WTC11 (cell line): ENCODE data around the gene ZEB2. TPM values are rescaled to one million over a fixed set of nuclear protein-coding genes. Genes with fewer than 3 reads are reported as not detected.

ENCODE experiments used
- ATAC-seq: fragments of 200-7000 bp; cut with Tn5 transposase; 2 replicates; pipeline ENCODE4 v1.10.0; 2021; ENCODE audit warnings: mild to moderate bottlenecking, moderate library complexity
- CTCF ChIA-PET: fragments of 300-600 bp; sonication (Branson Sonifier 250); formaldehyde crosslinking; loops from one replicate; lab custom pipeline; 2021; ENCODE audit warnings: antibody characterized with exemption; lab: Charles Lee
- POLR2A ChIA-PET: fragments of 350-600 bp; sonication (Branson Sonifier 250); formaldehyde crosslinking; loops from one replicate; lab custom pipeline; 2021; ENCODE audit warnings: antibody characterized with exemption; lab: Charles Lee
- DNase-seq: peaks from one replicate; pipeline ENCODE4 v3.0.0; 2021; ENCODE audit warnings: low spot score
- H3K27ac Mint-ChIP-seq: 2 replicates; pipeline ENCODE4 v1.8.0; 2021; ENCODE audit warnings: mixed read lengths
- H3K27me3 Mint-ChIP-seq: 2 replicates; pipeline ENCODE4 v1.8.0; 2021; ENCODE audit warnings: low read depth, mild to moderate bottlenecking, moderate library complexity, mixed read lengths
- H3K36me3 Mint-ChIP-seq: 2 replicates; pipeline ENCODE4 v1.8.0; 2021; ENCODE audit warnings: mixed read lengths
- H3K4me1 Mint-ChIP-seq: 2 replicates; pipeline ENCODE4 v1.8.0; 2022; ENCODE audit warnings: mixed read lengths
- H3K4me3 Mint-ChIP-seq: 2 replicates; pipeline ENCODE4 v1.8.0; 2021; ENCODE audit warnings: mild to moderate bottlenecking, moderate library complexity, mixed read lengths
- H3K9me3 Mint-ChIP-seq: 2 replicates; pipeline ENCODE4 v1.8.0; 2021; ENCODE audit warnings: mixed read lengths
- CBFB ChIP-seq: sonication (generic); formaldehyde crosslinking; IDR thresholded peaks from 2 replicates; pipeline ENCODE4 v1.8.1; 2022; ENCODE audit warnings: mild to moderate bottlenecking, low read depth, missing genetic modification reagents
- E2F4 ChIP-seq: sonication (generic); formaldehyde crosslinking; IDR thresholded peaks from 2 replicates; pipeline ENCODE4 v1.8.1; 2022; ENCODE audit warnings: low read depth, mild to moderate bottlenecking, moderate library complexity, missing genetic modification reagents, borderline replicate concordance
- FOXK1 ChIP-seq: sonication (generic); formaldehyde crosslinking; IDR thresholded peaks from 2 replicates; pipeline ENCODE4 v1.8.0; 2022; ENCODE audit warnings: mild to moderate bottlenecking, moderate library complexity, missing genetic modification reagents
- GRHL2 ChIP-seq: fragments of 250-450 bp; sonication (Bioruptor Pico); IDR thresholded peaks from 2 replicates; pipeline ENCODE4 v1.8.0; 2022; ENCODE audit warnings: mild to moderate bottlenecking, moderate library complexity; ENCODE audit not compliant: insufficient replicate concordance, severe bottlenecking
- HMGA2 ChIP-seq: fragments of 250-450 bp; sonication (Bioruptor Pico); IDR thresholded peaks from 2 replicates; pipeline ENCODE4 v1.4.0; 2021; ENCODE audit warnings: mild to moderate bottlenecking, moderate library complexity
- NFATC4 ChIP-seq: fragments of 250-450 bp; sonication (Bioruptor Pico); IDR thresholded peaks from 2 replicates; pipeline ENCODE4 v1.9.0; 2021; ENCODE audit warnings: mild to moderate bottlenecking
- NFE2L1 ChIP-seq: sonication (generic); formaldehyde crosslinking; IDR thresholded peaks from 2 replicates; pipeline ENCODE4 v1.8.1; 2023; ENCODE audit warnings: missing genetic modification reagents
- OVOL2 ChIP-seq: fragments of 250-450 bp; sonication (Bioruptor Pico); IDR thresholded peaks from 2 replicates; pipeline ENCODE4 v1.9.0; 2021; ENCODE audit warnings: mild to moderate bottlenecking, borderline replicate concordance
- PRRX2 ChIP-seq: fragments of 250-450 bp; sonication (Bioruptor Pico); IDR thresholded peaks from 2 replicates; pipeline ENCODE4 v1.8.0; 2021; ENCODE audit warnings: mild to moderate bottlenecking
- TCF7 ChIP-seq: sonication (generic); formaldehyde crosslinking; IDR thresholded peaks from 2 replicates; pipeline ENCODE4 v1.8.0; 2022; ENCODE audit warnings: mild to moderate bottlenecking, low read depth, missing genetic modification reagents, moderate library complexity
- USF2 ChIP-seq: sonication (generic); formaldehyde crosslinking; IDR thresholded peaks from 2 replicates; pipeline ENCODE4 v1.8.1; 2023; ENCODE audit warnings: mild to moderate bottlenecking, missing genetic modification reagents, moderate library complexity
- ZNF232 ChIP-seq: sonication (generic); formaldehyde crosslinking; IDR thresholded peaks from 2 replicates; pipeline ENCODE4 v1.8.0; 2022; ENCODE audit warnings: mild to moderate bottlenecking, missing genetic modification reagents
- ZNF263 ChIP-seq: sonication (generic); formaldehyde crosslinking; IDR thresholded peaks from 2 replicates; pipeline ENCODE4 v1.8.1; 2022; ENCODE audit warnings: low read depth, mild to moderate bottlenecking, moderate library complexity, missing genetic modification reagents
- ZNF512 ChIP-seq: sonication (generic); formaldehyde crosslinking; IDR thresholded peaks from 2 replicates; pipeline ENCODE4 v1.8.1; 2022; ENCODE audit warnings: missing genetic modification reagents, borderline replicate concordance
- total RNA-seq: library from RNA; stranded (reverse); gene quantifications from 3 replicates; pipeline ENCODE4 v1.2.3, GENCODE V29; 2021
- TF ChIP-seq, protein P1 (sequence below): sonication (generic); formaldehyde crosslinking; IDR thresholded peaks from 2 replicates; pipeline ENCODE4 v1.8.0; 2022; ENCODE audit warnings: mild to moderate bottlenecking, missing genetic modification reagents
- TF ChIP-seq, protein P2 (sequence below): sonication (generic); formaldehyde crosslinking; IDR thresholded peaks from 2 replicates; pipeline ENCODE4 v1.8.0; 2022; ENCODE audit warnings: mild to moderate bottlenecking, missing genetic modification reagents
- TF ChIP-seq, protein P3 (sequence below): fragments of 250-450 bp; sonication (Bioruptor Pico); conservative IDR thresholded peaks from 2 replicates; pipeline ENCODE4 v1.9.0; 2021; ENCODE audit warnings: mild to moderate bottlenecking
- TF ChIP-seq, protein P4 (sequence below): sonication (generic); formaldehyde crosslinking; IDR thresholded peaks from 2 replicates; pipeline ENCODE4 v1.8.1; 2023; ENCODE audit warnings: mild to moderate bottlenecking, missing genetic modification reagents

ZEB2 gene
- total RNA-seq, 1 experiment from 2014 or later, result 0.42 TPM

DNA sequence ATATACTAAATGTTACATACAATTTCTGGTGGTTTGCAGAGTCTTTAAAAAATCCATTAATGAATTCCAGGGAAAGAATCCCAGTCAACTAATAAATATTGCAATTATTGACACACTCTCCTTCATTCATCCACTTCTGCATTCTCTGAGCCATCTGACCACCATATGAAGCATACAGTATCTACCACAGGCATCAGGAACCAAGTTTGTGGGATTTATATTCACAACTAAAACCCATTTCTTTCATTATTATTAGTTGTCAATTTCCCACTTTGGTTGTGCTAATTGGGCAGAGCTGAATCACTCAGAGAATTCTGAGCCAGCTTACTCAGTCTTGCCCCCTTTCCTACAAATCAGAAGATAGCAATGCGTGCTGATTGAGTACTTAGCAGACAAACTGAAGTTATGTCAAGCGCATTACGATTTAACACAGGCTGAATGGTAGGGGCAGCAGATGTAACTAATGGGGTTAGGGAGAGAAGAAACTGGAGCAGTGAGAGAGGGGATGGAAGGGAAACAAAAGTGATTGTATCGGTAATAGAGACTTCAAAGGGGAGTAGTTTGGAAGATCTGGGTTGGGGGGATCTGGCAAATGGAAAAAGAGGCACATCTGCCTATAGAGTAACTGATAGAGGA is 52.3 kb downstream of the ZEB2 start:
- H3K9me3 Mint-ChIP-seq, result no peaks in the 10 kb centered on the region
- ATAC-seq (peak; percentile 26), DNase-seq (no peak)

DNA sequence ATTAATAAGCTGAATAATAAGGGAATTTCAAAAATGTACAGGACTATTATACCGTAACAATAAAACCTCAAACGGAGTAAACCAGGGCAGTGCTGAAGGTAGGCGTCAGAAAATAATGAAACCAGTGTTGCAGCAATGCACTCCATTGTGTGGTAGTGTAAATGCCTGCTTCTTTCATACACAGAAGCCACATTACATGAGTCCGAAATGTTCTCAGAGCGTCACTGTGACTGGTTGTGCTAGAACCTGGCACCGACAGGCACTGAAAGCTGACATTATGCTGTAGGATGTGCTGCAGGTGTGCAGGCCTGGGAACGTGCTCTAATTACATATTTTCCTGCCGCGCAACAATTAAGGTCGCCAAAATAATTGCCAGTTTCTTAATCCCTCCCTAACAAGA is 53.3 kb downstream of the ZEB2 start:
- no peak for DNase-seq
- TF ChIP-seq FOXK1 (CRISPR knock-in tag) (no peak), NFATC4 (CRISPR knock-in tag) (no peak), ZNF232 (CRISPR knock-in tag) (no peak), CBFB (CRISPR knock-in tag) (no peak), GRHL2 (CRISPR knock-in tag) (no peak), HMGA2 (CRISPR knock-in tag) (no peak), E2F4 (CRISPR knock-in tag) (no peak), ZNF263 (CRISPR knock-in tag) (no peak), OVOL2 (CRISPR knock-in tag) (no peak), ZNF512 (no peak), PRRX2 (no peak), NFE2L1 (CRISPR knock-in tag) (no peak), TCF7 (no peak)
- TF ChIP-seq, protein P1, sequence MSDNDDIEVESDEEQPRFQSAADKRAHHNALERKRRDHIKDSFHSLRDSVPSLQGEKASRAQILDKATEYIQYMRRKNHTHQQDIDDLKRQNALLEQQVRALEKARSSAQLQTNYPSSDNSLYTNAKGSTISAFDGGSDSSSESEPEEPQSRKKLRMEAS (CRISPR knock-in tag), result no peak
- TF ChIP-seq, protein P2, sequence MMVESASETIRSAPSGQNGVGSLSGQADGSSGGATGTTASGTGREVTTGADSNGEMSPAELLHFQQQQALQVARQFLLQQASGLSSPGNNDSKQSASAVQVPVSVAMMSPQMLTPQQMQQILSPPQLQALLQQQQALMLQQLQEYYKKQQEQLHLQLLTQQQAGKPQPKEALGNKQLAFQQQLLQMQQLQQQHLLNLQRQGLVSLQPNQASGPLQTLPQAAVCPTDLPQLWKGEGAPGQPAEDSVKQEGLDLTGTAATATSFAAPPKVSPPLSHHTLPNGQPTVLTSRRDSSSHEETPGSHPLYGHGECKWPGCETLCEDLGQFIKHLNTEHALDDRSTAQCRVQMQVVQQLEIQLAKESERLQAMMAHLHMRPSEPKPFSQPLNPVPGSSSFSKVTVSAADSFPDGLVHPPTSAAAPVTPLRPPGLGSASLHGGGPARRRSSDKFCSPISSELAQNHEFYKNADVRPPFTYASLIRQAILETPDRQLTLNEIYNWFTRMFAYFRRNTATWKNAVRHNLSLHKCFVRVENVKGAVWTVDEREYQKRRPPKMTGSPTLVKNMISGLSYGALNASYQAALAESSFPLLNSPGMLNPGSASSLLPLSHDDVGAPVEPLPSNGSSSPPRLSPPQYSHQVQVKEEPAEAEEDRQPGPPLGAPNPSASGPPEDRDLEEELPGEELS (CRISPR knock-in tag), result no peak
- TF ChIP-seq, protein P3, sequence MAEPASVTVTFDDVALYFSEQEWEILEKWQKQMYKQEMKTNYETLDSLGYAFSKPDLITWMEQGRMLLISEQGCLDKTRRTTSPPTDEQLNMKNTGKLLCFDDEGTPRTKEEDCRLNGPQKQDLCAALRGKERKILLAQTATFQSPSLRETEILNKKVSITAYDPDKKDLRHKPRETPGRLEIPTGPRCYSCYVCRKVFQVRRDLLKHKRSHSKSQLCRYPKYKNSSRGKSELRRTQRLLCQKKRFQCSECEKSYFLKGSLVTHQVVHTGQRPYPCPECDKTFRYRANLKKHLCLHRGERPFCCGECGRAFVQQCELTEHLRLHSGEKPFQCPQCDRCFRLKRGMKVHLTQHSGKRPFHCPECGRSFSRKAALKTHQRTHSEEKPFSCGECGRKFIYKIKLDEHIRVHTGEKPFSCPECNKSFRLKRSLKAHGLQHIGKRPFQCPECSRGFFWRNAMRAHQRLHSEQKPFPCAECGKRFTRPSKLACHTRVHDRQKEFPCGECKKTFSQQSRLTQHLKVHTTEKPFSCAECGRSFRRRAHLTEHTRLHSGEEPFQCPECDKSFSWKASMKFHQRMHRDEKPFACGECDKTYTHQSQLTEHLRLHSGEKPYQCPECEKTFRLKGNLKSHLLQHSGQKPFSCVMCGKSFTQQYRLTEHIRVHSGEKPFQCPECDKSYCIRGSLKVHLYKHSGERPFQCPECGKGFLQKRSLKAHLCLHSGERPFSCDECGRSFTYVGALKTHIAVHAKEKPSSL (CRISPR knock-in tag), result no peak
- TF ChIP-seq, protein P4, sequence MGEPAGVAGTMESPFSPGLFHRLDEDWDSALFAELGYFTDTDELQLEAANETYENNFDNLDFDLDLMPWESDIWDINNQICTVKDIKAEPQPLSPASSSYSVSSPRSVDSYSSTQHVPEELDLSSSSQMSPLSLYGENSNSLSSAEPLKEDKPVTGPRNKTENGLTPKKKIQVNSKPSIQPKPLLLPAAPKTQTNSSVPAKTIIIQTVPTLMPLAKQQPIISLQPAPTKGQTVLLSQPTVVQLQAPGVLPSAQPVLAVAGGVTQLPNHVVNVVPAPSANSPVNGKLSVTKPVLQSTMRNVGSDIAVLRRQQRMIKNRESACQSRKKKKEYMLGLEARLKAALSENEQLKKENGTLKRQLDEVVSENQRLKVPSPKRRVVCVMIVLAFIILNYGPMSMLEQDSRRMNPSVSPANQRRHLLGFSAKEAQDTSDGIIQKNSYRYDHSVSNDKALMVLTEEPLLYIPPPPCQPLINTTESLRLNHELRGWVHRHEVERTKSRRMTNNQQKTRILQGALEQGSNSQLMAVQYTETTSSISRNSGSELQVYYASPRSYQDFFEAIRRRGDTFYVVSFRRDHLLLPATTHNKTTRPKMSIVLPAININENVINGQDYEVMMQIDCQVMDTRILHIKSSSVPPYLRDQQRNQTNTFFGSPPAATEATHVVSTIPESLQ (CRISPR knock-in tag), result no peak
- Mint-ChIP-seq H3K4me1 (peaks cover 12% of the 10 kb centered on the region), H3K9me3 (no peaks in the 10 kb centered on the region), H3K27me3 (no peaks in the 10 kb centered on the region), H3K36me3 (no peaks in the 10 kb centered on the region), H3K4me3 (no peak overlapping the region), H3K27ac (no peak overlapping the region)
- ChIA-PET CTCF (no interaction called here), POLR2A (no interaction called here)
- no peak for ATAC-seq

More for the DNA sequence above, 52.3 kb downstream of the ZEB2 start:
- Mint-ChIP-seq H3K27ac (no peak overlapping the region), H3K36me3 (no peaks in the 10 kb centered on the region), H3K27me3 (no peaks in the 10 kb centered on the region), H3K4me3 (no peak overlapping the region), H3K4me1 (peaks cover 12% of the 10 kb centered on the region)
- CTCF ChIA-PET, result interaction anchor here (1.0 kb wide), 1 partner anchor 19 kb away, joined by 4 read pairs; no protein-coding TSS in a partner anchor
- POLR2A ChIA-PET, result no interaction called here
- TF ChIP-seq TCF7, result no peak
- no peak for TF ChIP-seq USF2 (CRISPR knock-in tag)
